Measurements from ENCODE around the gene SPRY4. TPM values are rescaled to one million over a fixed set of nuclear protein-coding genes. Genes with fewer than 3 reads are reported as not detected.

SPRY4 gene
- total RNA-seq, 1 donor from 2014 or later = 2.4 TPM

GRCh38 chr5:142319105-142319504, 5.7 kb downstream of the SPRY4 start:
- no peak for DNase-seq (ENCODE audit: low spot score)

DNA sequence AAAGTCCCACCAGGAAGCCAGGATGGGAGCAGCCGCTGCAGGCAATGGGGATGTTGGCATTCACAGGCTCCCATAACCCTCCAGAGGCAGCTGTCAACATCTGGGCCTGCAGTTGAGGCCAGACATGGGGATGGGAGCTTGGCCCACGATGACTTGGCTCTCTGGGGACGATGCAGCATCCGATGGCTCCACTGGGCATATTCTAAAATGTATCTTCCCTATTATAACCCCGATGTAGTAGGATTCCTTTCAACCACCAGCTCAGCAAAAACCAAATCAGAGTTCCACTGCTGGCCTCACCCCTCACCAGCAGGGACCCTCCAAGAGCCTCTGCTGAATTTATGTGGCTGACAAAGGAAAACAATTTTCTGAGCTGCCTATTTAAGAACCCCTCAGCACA, 7.1 kb downstream of the SPRY4 start:
- H3K4me3 Mint-ChIP-seq = no peak overlapping the region
- H3K27ac Mint-ChIP-seq = no peak overlapping the region
- no peak for DNase-seq (ENCODE audit: low spot score)
- intact Hi-C loops (cut with micrococcal nuclease) = loop anchor here (5.0 kb wide), 1 partner anchor 230 kb away; no protein-coding TSS in a partner anchor
- H3K9me3 Mint-ChIP-seq = no peaks in the 10 kb centered on the region
- peaks cover 8% of the 10 kb centered on the region for H3K27me3 Mint-ChIP-seq (ENCODE audit: insufficient read depth)
- H3K4me1 Mint-ChIP-seq (ENCODE audit: low read depth) = peaks cover 45% of the 10 kb centered on the region
- H3K36me3 Mint-ChIP-seq (ENCODE audit: low read depth) = no peaks in the 10 kb centered on the region

More at GRCh38 chr5:142319105-142319504, 5.7 kb downstream of the SPRY4 start:
- Mint-ChIP-seq H3K27ac (peak overlapping the region; percentile 63), H3K9me3 (no peaks in the 10 kb centered on the region), H3K4me1 (ENCODE audit: low read depth) (peaks cover 56% of the 10 kb centered on the region), H3K4me3 (peak overlapping the region; percentile 49), H3K27me3 (ENCODE audit: insufficient read depth) (peaks cover 18% of the 10 kb centered on the region), H3K36me3 (ENCODE audit: low read depth) (no peaks in the 10 kb centered on the region)
- intact Hi-C loops (cut with micrococcal nuclease) = loop anchor here (5.0 kb wide), 1 partner anchor 228 kb away; no protein-coding TSS in a partner anchor

GRCh38 chr5:142317173-142317572, 7.6 kb downstream of the SPRY4 start:
- peaks cover 5% of the 10 kb centered on the region for H3K27me3 Mint-ChIP-seq (ENCODE audit: insufficient read depth)
- no peak overlapping the region for H3K4me3 Mint-ChIP-seq
- no peak for DNase-seq (ENCODE audit: low spot score)
- H3K4me1 Mint-ChIP-seq (ENCODE audit: low read depth) = peaks cover 45% of the 10 kb centered on the region
- H3K36me3 Mint-ChIP-seq (ENCODE audit: low read depth) = peaks cover 2% of the 10 kb centered on the region
- intact Hi-C loops (cut with micrococcal nuclease) = loop anchor here (5.0 kb wide), 1 partner anchor 230 kb away; no protein-coding TSS in a partner anchor
- H3K27ac Mint-ChIP-seq = no peak overlapping the region
- H3K9me3 Mint-ChIP-seq = no peaks in the 10 kb centered on the region

- DNase-seq (ENCODE audit: low spot score) = no peak
- Mint-ChIP-seq H3K4me3 (no peak overlapping the region), H3K27me3 (ENCODE audit: insufficient read depth) (peaks cover 5% of the 10 kb centered on the region), H3K4me1 (ENCODE audit: low read depth) (peaks cover 45% of the 10 kb centered on the region), H3K36me3 (ENCODE audit: low read depth) (peaks cover 2% of the 10 kb centered on the region), H3K9me3 (no peaks in the 10 kb centered on the region), H3K27ac (no peak overlapping the region)
- intact Hi-C loops (cut with micrococcal nuclease) = loop anchor here (5.0 kb wide), 1 partner anchor 231 kb away; no protein-coding TSS in a partner anchor
Observed at GRCh38 chr5:142316681-142317080, 8.1 kb downstream of the SPRY4 start.

- H3K9me3 Mint-ChIP-seq = no peaks in the 10 kb centered on the region
- peaks cover 5% of the 10 kb centered on the region for H3K27me3 Mint-ChIP-seq (ENCODE audit: insufficient read depth)
- intact Hi-C loops (cut with micrococcal nuclease) = loop anchor here (5.0 kb wide), 1 partner anchor 231 kb away; no protein-coding TSS in a partner anchor
- no peak overlapping the region for H3K4me3 Mint-ChIP-seq
- DNase-seq (ENCODE audit: low spot score) = no peak
- H3K27ac Mint-ChIP-seq = no peak overlapping the region
- peaks cover 39% of the 10 kb centered on the region for H3K4me1 Mint-ChIP-seq (ENCODE audit: low read depth)
- peaks cover 2% of the 10 kb centered on the region for H3K36me3 Mint-ChIP-seq (ENCODE audit: low read depth)
Observed at GRCh38 chr5:142316051-142316450, 8.8 kb downstream of the SPRY4 start.

- intact Hi-C loops (cut with micrococcal nuclease) = loop anchor here (5.0 kb wide), 1 partner anchor 232 kb away; no protein-coding TSS in a partner anchor
- no peak overlapping the region for H3K27ac Mint-ChIP-seq
- peaks cover 31% of the 10 kb centered on the region for H3K4me1 Mint-ChIP-seq (ENCODE audit: low read depth)
- DNase-seq (ENCODE audit: low spot score) = no peak
- peaks cover 2% of the 10 kb centered on the region for H3K36me3 Mint-ChIP-seq (ENCODE audit: low read depth)
- peaks cover 2% of the 10 kb centered on the region for H3K27me3 Mint-ChIP-seq (ENCODE audit: insufficient read depth)
- H3K4me3 Mint-ChIP-seq = no peak overlapping the region
- H3K9me3 Mint-ChIP-seq = no peaks in the 10 kb centered on the region
Observed at GRCh38 chr5:142315096-142315900, 9.5 kb downstream of the SPRY4 start.

DNA sequence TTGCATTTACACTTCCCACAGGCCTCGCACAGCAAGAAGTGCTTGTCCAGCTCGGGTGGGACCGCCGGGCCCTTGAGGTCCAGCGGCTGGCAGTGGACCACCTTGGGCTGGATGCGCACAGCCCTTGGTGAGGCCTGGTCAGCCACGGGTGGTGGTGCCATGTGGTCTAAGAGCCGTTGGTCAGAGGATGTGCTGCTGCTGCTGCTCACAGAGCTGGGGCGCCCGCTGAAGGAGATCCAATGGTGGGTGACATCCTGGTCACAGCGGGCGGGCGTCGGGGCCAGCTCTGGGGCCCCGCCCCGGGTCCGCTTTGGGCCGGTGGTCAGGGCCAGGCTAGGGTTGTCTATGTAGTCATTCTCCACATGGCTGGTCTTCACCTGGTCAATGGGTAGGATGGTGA, 10.2 kb downstream of the SPRY4 start:
- Mint-ChIP-seq H3K36me3 (ENCODE audit: low read depth) (peaks cover 2% of the 10 kb centered on the region), H3K4me3 (no peak overlapping the region), H3K4me1 (ENCODE audit: low read depth) (peaks cover 25% of the 10 kb centered on the region), H3K27ac (no peak overlapping the region), H3K9me3 (no peaks in the 10 kb centered on the region), H3K27me3 (ENCODE audit: insufficient read depth) (peaks cover 2% of the 10 kb centered on the region)
- no peak for DNase-seq (ENCODE audit: low spot score)
- intact Hi-C loops (cut with micrococcal nuclease) = loop anchor here (5.0 kb wide), 1 partner anchor 233 kb away; no protein-coding TSS in a partner anchor

DNA sequence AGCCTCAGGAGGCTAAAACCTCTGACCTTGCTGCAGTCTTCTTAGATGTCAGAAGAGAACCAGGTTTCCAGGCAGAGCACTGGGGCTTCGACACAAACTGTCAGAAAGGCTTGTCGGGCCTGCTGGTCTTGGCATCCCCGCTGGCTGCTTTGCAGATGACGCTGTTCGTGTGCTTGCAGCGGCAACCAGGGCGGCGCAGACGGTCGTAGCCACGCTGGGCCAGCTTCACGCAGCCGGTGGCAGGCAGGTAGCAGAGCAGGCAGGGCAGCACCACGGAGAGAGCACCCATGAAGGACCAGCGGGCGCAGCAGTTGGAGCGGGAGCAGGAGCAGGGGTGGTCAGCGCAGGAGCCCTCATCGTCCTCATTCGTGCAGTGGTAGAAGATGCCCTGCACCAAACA, 10.7 kb downstream of the SPRY4 start:
- no peak overlapping the region for H3K4me3 Mint-ChIP-seq
- H3K27me3 Mint-ChIP-seq (ENCODE audit: insufficient read depth) = peaks cover 2% of the 10 kb centered on the region
- DNase-seq (ENCODE audit: low spot score) = no peak
- intact Hi-C loops (cut with micrococcal nuclease) = no loop called here
- H3K36me3 Mint-ChIP-seq (ENCODE audit: low read depth) = peaks cover 2% of the 10 kb centered on the region
- H3K4me1 Mint-ChIP-seq (ENCODE audit: low read depth) = peaks cover 20% of the 10 kb centered on the region
- H3K27ac Mint-ChIP-seq = no peak overlapping the region
- H3K9me3 Mint-ChIP-seq = no peaks in the 10 kb centered on the region

- peaks cover 2% of the 10 kb centered on the region for H3K36me3 Mint-ChIP-seq (ENCODE audit: low read depth)
- H3K4me3 Mint-ChIP-seq = no peak overlapping the region
- no peak for DNase-seq (ENCODE audit: low spot score)
- H3K27ac Mint-ChIP-seq = no peak overlapping the region
- H3K27me3 Mint-ChIP-seq (ENCODE audit: insufficient read depth) = peaks cover 2% of the 10 kb centered on the region
- intact Hi-C loops (cut with micrococcal nuclease) = no loop called here
- no peaks in the 10 kb centered on the region for H3K9me3 Mint-ChIP-seq
- H3K4me1 Mint-ChIP-seq (ENCODE audit: low read depth) = peaks cover 17% of the 10 kb centered on the region
Observed at GRCh38 chr5:142313682-142314081, 11.1 kb downstream of the SPRY4 start.

GRCh38 chr5:142313275-142313674, 11.5 kb downstream of the SPRY4 start:
- peaks cover 2% of the 10 kb centered on the region for H3K27me3 Mint-ChIP-seq (ENCODE audit: insufficient read depth)
- H3K9me3 Mint-ChIP-seq = no peaks in the 10 kb centered on the region
- H3K27ac Mint-ChIP-seq = no peak overlapping the region
- DNase-seq (ENCODE audit: low spot score) = no peak
- no peak overlapping the region for H3K4me3 Mint-ChIP-seq
- H3K36me3 Mint-ChIP-seq (ENCODE audit: low read depth) = peaks cover 2% of the 10 kb centered on the region
- peaks cover 17% of the 10 kb centered on the region for H3K4me1 Mint-ChIP-seq (ENCODE audit: low read depth)
- intact Hi-C loops (cut with micrococcal nuclease) = no loop called here

- Mint-ChIP-seq H3K4me3 (no peak overlapping the region), H3K4me1 (ENCODE audit: low read depth) (peaks cover 17% of the 10 kb centered on the region), H3K9me3 (no peaks in the 10 kb centered on the region), H3K27ac (no peak overlapping the region), H3K27me3 (ENCODE audit: insufficient read depth) (peaks cover 2% of the 10 kb centered on the region), H3K36me3 (ENCODE audit: low read depth) (peaks cover 2% of the 10 kb centered on the region)
- intact Hi-C loops (cut with micrococcal nuclease) = no loop called here
- DNase-seq (ENCODE audit: low spot score) = no peak
Observed at GRCh38 chr5:142312399-142312798, 12.4 kb downstream of the SPRY4 start.

DNA sequence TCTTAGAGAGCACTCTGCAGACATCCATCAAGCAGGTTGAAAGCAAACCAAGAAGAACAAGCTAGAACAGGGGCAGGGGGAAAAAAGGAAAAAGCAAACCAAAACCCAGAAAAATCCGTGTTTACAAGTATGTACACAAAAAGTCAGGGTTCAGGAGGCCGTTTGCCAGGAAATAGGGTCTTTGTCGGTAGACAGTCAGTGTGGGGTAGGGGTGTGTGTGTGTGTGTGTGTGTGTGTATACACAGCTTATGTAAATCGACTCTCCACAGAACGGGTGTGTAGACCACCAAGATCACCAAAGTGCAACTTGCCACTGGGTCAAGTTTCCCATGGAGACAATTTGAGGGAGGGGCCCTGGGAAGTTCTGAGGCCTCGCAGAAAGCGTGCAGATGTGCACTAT, 13.1 kb downstream of the SPRY4 start:
- Mint-ChIP-seq H3K9me3 (no peaks in the 10 kb centered on the region), H3K4me1 (ENCODE audit: low read depth) (peaks cover 13% of the 10 kb centered on the region), H3K36me3 (ENCODE audit: low read depth) (peaks cover 2% of the 10 kb centered on the region), H3K27me3 (ENCODE audit: insufficient read depth) (peaks cover 3% of the 10 kb centered on the region), H3K4me3 (no peak overlapping the region), H3K27ac (no peak overlapping the region)
- intact Hi-C loops (cut with micrococcal nuclease) = no loop called here
- no peak for DNase-seq (ENCODE audit: low spot score)

- no peak for DNase-seq (ENCODE audit: low spot score)
Observed at GRCh38 chr5:142310803-142311202, 14.0 kb downstream of the SPRY4 start.

More at GRCh38 chr5:142310803-142311202, 14.0 kb downstream of the SPRY4 start:
- no peak overlapping the region for H3K27ac Mint-ChIP-seq
- H3K27me3 Mint-ChIP-seq (ENCODE audit: insufficient read depth) = peaks cover 3% of the 10 kb centered on the region
- no peak overlapping the region for H3K4me3 Mint-ChIP-seq
- H3K4me1 Mint-ChIP-seq (ENCODE audit: low read depth) = peaks cover 6% of the 10 kb centered on the region
- intact Hi-C loops (cut with micrococcal nuclease) = no loop called here
- H3K9me3 Mint-ChIP-seq = no peaks in the 10 kb centered on the region
- peaks cover 2% of the 10 kb centered on the region for H3K36me3 Mint-ChIP-seq (ENCODE audit: low read depth)

Measured in activated T-helper 1 cell treated with anti-CD3 and anti-CD28 coated beads, Interleukin-12 subunit alpha, Interleukin-12 subunit beta, Interleukin-2, Interleukin-4 antibody, amounts not matched to agents 30 ng/mL and 10 ng/mL and 1 ng/mL, durations not matched to agents 14 hours and 24 hours and 36 hours (primary cell).